Bronchial epithelial cell (primary cell): ENCODE measurements around the gene CCDC197. TPM values are rescaled to one million over a fixed set of nuclear protein-coding genes. Genes with fewer than 3 reads are reported as not detected.

Experiments
- DNase-seq: peaks from one replicate; pipeline ENCODE4 v3.0.0-alpha.2; 2010; ENCODE audit warnings: low read depth
- FAIRE-seq: peaks from 2 replicates; lab custom pipeline; 2011; peaks lifted over from hg19 to GRCh38; lab: Jason Lieb, UNC
- H3K27me3 ChIP-seq: 2 replicates; pipeline ENCODE4 v1.5.1; 2011; ENCODE audit warnings: low read length; ENCODE audit not compliant: control insufficient read depth, insufficient read depth
- H3K36me3 ChIP-seq: 2 replicates; pipeline ENCODE4 v1.5.1; 2011; ENCODE audit warnings: low read length; ENCODE audit not compliant: control insufficient read depth, insufficient read depth
- H3K4me3 ChIP-seq: 2 replicates; pipeline ENCODE4 v1.5.1; 2011; ENCODE audit warnings: mild to moderate bottlenecking, low read depth, low read length, control low read depth
- CTCF ChIP-seq: IDR thresholded peaks from 2 replicates; pipeline ENCODE4 v1.5.1; 2011; ENCODE audit warnings: mild to moderate bottlenecking, moderate library complexity, low read length, control low read depth, inconsistent platforms; ENCODE audit not compliant: insufficient read depth, severe bottlenecking
- total RNA-seq: library from RNA; depleted of rRNA; stranded (reverse); fragments of >200 nt; gene quantifications from 2 replicates; pipeline ENCODE4 v1.2.1, GENCODE V29; 2014

Gene CCDC197
- total RNA-seq, 1 donor from 2014 or later: not detected

- H3K4me3 ChIP-seq: no peak overlapping the region
- H3K27me3 ChIP-seq: no peaks in the 10 kb centered on the region
- FAIRE-seq: no peak
- no peak for DNase-seq
- TF ChIP-seq CTCF: no peak
- no peaks in the 10 kb centered on the region for H3K36me3 ChIP-seq
Observed at GRCh38 chr14:94030571-94030970, 33.5 kb downstream of the CCDC197 start.

- FAIRE-seq: peak; percentile 7
- no peak for DNase-seq
- Histone ChIP-seq H3K36me3 (no peaks in the 10 kb centered on the region), H3K4me3 (no peak overlapping the region), H3K27me3 (no peaks in the 10 kb centered on the region)
- no peak for TF ChIP-seq CTCF
Observed at GRCh38 chr14:94031161-94031882, 34.2 kb downstream of the CCDC197 start.

GRCh38 chr14:94031883-94032279, 34.8 kb downstream of the CCDC197 start:
- no peak for TF ChIP-seq CTCF
- no peak for DNase-seq
- no peaks in the 10 kb centered on the region for H3K36me3 ChIP-seq
- no peak overlapping the region for H3K4me3 ChIP-seq
- no peak for FAIRE-seq
- no peaks in the 10 kb centered on the region for H3K27me3 ChIP-seq

GRCh38 chr14:94034886-94035285, 37.8 kb downstream of the CCDC197 start:
- TF ChIP-seq CTCF: no peak
- DNase-seq: no peak
- no peak for FAIRE-seq
- no peaks in the 10 kb centered on the region for H3K36me3 ChIP-seq
- no peak overlapping the region for H3K4me3 ChIP-seq
- no peaks in the 10 kb centered on the region for H3K27me3 ChIP-seq

- H3K4me3 ChIP-seq: no peak overlapping the region
- peak; percentile 86 for TF ChIP-seq CTCF
- peak; percentile 86 for FAIRE-seq
- no peaks in the 10 kb centered on the region for H3K27me3 ChIP-seq
- DNase-seq: peak; percentile 63
- H3K36me3 ChIP-seq: no peaks in the 10 kb centered on the region
Observed at GRCh38 chr14:94036313-94037167, 39.4 kb downstream of the CCDC197 start.
